SKM-1 (cell line): ENCODE measurements around the gene PGA4.

Source experiments
- DNase-seq: peaks from one replicate; lab custom pipeline; 2025; ENCODE audit not compliant: unreplicated experiment; lab: John Stamatoyannopoulos, UW

The PGA4 gene

DNA sequence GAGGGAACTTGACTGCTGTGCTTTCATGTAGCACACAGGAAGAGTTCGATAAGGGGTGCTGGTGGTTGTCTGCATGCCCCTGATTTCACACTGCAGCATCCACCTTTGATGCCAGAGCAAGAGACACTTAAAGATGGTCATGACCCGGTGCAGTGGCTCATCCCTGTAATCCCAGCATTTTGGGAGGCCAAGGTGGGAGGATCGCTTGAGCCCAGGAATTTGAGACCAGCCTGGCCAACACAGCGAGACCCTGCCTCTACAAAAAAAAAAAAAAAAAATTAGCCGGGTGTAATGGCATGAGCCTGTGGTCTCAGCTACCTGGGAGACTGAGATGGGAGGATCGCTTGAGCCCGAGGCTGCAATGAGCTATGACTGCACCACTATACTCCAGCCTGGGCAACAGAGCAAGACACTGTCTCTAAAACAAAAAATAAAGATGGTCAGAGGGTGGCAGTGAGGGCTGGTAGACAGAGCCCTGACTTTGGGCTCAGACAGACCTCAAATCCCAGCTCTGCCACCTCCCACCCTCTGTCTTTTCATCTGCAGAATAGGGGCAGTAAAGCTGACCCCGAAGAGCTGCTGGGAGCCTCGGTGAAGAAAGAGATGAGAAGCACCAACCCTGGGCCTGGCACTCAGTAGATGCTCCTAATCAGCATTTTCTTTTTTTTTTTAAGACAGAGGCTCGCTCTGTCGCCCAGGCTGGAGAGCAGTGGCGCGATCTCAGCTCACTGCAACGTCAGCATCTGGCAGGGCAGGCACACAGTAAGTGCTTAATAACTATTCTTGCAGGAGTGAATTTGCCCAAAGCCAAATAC is 55.2 kb downstream of the PGA4 start:
- DNase-seq: no peak

DNA sequence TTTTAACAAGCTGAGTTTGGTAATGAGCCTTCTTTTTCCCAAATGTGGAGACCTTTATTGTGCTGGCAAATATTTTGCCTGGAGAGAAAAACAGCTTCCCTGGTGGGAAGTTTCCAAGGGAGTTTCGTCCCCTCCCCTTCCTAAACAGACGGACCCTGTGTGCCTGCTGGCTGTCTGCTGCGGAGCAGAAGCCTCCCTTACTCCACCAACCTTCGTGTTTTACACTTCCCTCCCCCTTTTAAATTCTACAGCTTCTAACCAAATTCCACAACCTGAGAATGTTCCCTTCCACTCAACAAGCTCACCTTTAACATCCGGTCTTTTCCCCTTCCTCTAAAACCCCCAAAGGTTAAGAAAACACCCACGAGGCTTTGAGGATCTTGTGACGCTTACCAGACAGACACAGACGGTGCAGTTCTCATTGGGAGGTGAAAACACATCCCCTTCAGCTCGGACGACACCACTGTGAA is 55.9 kb downstream of the PGA4 start:
- no peak for DNase-seq

DNA sequence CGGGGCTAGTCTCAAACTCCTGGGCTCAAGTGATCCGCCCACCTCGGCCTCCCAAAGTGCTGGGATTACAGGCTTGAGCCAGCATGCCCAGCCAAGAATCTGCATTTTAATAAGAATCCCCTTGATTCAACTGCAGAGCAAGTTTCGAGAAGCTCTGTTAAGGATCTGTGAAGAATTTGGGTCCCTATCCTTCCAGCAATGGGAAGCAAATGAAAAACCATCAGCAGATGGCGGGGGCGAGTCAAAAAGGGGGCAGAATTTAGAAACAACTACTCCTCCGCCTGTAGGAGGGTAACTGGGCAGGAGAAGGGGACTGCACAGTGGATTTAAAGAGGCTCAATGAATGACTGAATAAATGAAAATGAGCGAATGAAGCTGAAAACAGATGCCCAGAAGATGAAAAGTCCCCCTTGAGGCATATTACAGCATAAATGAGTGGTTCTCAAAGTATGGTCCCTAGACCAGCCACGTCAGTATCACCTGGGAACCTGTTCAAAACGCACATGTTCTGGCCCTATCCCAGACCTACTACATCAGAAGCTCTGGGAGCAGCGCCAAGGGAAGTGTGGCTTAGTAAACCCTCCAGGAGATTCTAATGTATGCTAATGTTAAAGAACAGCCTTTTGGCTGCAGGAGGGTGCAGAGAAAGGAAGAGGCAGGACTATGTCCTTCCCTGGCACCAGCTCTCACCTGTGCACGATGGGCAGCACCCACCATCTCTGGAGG is 58.0 kb downstream of the PGA4 start:
- no peak for DNase-seq

DNA sequence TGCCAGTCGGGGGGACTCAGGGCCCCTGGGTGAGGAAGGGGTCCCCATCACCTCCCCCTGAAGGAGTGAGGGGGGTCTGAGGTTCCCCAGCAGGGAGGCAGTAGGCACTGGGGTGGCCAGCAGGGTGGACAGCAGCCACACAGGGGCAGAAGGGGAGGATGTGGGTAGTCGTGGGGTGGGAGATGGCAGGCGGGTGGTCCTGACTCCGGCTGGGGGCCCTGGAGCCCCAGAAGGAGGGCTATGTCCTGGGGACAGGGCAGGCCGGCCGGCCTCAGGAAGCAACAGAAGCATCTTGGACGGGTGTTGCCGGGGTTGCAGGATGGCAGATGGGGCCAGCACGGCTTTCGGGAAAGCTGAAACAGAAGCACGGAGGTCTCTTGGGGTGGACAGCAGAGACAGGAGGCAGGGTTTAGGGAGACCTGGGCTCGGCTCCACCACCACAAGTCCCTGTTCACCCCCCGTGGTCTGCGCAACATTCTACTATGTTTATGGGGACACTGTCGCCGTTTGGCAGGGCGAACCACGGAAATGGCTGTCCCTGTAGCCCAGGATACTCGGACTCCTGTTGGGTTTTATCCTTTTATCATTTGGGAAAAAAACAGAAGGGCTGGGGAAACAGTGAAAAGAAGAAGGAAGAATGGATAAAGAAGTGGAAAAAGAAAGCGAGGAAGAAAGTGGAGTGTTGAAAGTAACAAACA is 58.9 kb downstream of the PGA4 start:
- DNase-seq: no peak
